Measurements from ENCODE around the gene LRGUK.
"Not testable (repeated sequence)": the region's sequence is repeated elsewhere in the genome, so short reads cannot be mapped to it uniquely, and the experiment has no call there.

LRGUK gene

DNA sequence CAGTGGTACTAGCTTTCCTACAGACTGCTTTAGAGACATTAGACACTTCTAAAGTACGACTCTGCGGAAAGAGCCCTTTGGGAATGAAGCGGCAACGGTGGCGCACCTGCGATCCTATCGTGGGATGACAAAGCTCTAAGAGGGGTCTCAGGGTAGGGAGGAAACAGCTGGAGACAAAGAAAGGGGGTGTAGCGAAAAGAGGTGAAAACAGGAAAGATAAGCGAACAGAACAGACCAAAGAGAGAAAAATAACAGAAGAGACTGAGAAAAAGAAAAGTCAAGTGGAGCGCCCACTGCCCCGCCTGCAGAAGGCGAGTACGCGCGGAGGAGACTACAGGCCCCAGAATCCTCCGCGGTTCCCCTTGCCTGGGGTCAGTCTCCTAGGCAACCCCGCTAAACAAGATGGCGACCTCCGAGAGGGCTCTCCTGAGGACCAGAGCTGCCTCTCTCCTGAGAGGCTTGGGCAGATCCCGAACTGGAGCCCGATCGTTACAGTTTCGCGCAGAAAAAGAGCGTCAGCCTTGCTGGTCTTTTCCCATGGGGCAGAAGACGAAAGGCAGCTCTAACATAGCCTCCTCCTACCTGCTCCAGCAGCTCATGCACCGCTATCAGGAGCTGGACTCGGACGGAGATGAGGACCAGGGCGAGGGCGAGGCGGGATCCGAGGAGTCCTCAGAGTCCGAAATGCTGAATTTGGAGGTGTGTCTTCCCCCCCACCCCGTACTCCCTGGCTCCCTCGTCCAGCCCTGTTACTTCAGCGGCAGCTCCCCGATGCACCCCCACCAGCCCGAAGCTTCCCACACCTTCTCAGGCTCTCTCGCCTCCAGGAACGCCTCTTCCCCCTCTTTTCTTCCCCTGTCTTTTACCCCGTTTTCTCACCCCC is at the start of gene LRGUK:
TSS of gene LRGUK (plus strand) at position 375 of the 883 bp plus-strand sequence. CDS start at position 403, 28 bp downstream.
- peak; percentile 87 for DNase-seq

DNA sequence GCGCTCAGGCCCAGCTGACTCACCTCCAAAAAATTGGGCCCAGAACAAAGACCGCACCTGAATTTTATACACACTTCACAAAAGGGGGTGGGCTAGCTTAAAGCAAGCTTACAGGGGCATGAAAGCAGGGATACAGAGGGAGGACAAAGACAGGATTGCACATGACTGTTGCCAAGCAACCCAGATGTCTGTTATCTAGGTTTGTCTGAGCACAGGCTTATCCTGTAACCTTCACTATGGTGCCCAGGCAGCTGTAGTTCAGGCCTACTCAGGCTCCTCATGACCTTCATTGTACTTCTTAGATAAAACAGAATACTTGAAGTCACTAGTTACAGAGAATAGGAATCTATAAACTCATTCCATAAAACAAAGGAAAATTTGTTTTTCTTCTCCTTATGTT is 49.6 kb upstream of the LRGUK start:
- DNase-seq, result not testable (repeated sequence)

DNA sequence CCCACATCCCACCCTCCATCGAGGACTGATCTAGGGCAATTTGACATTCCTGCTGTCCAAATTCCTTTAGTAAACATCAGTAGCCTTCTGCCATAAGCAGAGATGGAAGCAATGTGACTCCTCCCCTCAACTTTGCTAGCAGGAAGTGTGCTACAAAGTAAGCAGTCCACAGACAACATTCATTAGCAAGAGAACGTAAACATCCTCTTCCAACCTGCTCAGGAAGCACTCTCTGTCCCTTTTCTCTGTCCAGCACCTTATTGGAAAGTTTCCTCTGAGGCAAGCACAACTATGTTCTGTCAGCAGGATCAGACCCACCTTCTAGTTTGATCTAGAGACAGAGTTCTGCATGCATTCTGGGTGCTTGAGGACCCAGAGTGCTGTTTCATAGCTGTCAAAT is 48.1 kb upstream of the LRGUK start:
- no peak for DNase-seq

DNA sequence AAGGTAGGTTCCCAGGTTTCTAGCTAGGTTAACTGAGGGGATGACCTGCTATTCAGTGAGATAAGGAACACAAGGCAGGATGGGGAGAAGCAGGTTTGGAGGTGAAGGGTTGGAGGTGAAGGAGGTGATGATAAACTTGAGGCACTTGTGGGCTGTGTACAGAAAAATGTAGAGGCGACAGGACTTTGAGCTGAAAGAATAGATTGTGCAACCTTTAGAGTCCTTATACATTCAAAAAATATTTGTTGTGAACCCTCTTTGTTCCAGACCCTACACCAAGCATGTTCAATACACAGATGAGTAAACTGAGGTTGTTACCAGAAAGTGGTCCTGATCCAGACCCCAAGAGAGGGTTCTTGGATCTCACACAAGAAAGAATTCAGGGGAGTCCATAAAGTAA is 45.4 kb upstream of the LRGUK start:
- no peak for DNase-seq

DNA sequence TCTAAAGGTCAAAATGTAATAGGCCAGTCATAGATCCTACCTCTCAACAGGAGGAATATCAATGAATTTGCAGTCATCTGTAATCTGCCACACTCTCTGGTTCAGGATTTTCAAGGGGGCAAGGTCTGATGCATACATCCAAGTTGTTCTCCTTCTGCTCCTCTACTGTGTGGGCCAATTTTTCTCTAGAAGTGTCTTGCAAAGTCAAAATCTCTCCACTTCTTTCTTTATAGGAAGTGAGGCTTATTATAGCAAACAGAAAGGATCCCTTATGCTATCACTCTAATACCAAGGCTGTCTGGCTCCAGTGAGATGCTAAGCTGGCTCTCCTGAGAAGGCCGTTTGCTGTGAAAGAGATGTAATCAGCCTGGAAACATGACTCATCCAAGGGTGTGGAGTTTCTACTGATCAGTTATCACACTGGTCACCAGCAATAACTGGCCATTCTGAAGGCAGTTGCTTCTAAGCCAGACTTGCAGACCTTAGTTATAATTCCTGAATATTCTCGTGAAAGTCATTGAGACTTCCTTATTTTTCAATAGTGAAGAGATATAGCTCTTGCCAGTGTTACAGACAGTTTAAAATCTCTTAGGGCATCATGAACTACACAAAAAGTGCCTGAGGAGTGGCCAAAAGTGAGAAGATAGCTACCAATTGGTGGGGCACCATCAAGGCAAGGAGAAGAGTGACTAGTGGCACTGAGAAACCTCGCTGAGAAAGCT is 43.2 kb upstream of the LRGUK start:
- no peak for DNase-seq

GRCh38 chr7:134084488-134085144 is 42.5 kb upstream of the LRGUK start:
- DNase-seq, result no peak

GRCh38 chr7:134085311-134085710 is 41.8 kb upstream of the LRGUK start:
- DNase-seq, result no peak

GRCh38 chr7:134086998-134087735 is 40.0 kb upstream of the LRGUK start:
- no peak for DNase-seq

- DNase-seq, result no peak
These were observed 38.9 kb upstream of the LRGUK start for GRCh38 chr7:134088199-134088598.

DNA sequence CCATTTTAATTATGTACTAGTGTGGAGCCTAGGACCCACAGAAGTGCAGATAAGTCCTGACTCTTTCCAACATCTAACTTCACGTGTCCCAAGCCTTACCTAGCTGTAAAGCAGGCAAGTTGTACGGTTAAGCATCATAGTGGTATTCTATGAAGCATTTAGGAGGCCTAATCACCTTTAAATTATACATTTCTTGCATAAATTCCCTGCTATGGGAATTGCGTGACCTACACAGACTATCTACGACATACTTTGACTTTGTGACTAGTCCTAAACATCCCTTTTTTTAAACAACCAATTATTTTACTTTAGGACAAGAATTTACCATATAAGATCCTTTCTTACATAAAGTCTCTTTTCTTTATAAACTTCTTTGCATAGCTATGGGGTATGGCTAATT is 37.7 kb upstream of the LRGUK start:
- DNase-seq, result no peak

GRCh38 chr7:134098072-134098471 is 29.1 kb upstream of the LRGUK start:
- DNase-seq, result no peak

- no peak for DNase-seq
These were observed 25.4 kb upstream of the LRGUK start for GRCh38 chr7:134101716-134102115.

GRCh38 chr7:134104166-134104565 is 23.0 kb upstream of the LRGUK start:
- DNase-seq, result no peak

DNA sequence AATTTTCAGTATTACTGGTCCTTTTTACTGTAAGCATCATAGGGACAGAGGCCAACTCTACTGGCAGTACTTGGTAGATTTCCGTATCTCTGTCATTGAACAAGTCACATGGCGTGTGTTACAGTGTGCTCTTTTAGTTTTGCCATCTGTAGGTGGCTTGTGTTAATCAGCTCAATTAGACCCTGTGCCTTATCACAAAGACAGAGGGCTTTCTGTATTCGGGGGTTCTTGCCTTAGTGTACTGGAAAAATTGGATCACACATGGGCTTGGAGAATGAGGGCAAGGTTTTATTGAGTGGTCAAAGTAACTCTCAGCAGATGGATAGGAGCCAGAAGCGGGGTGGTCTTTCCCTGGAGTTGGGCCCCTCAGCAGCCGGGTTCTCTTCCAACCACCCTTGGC is 21.3 kb upstream of the LRGUK start:
- DNase-seq, result no peak

DNA sequence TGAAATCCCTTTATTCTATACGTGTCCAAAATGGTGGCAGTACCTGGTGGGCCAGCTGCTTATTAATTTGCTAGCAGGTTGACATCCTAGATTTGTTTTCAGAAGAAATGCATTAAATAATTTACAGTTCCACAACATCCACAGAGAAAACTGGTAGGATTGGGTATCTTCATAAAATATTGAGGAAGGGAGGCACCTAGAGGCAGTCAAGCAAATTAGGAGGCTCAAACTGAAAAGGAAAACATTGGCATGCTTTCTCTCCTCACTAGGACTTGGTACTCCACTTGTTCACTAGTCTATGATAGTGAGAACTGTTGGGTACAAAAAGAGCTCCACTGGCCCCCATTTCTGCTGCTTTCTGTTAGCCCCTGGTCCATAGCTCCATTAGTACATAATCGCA is 18.3 kb upstream of the LRGUK start:
- no peak for DNase-seq

DNA sequence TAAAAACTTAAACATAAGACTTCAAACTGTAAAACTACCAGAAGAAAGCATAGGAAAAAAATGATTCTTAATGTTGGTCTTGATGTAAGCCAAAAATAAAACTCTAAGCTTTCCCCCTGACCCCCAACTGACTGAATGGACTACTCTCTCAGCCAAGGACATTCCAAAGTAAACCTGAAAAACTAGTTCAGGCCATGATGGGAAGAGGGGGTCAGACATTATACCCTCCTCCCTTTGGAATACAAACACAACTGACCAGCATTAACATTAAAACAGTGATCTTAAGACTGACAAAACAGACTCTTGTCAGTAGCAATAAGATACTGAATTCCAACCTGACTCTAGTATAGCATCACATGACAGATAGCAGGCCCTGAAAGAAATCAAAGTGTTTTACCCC is 13.5 kb upstream of the LRGUK start:
- no peak for DNase-seq

- no peak for DNase-seq
These were observed 12.1 kb upstream of the LRGUK start for GRCh38 chr7:134114992-134115391.

DNA sequence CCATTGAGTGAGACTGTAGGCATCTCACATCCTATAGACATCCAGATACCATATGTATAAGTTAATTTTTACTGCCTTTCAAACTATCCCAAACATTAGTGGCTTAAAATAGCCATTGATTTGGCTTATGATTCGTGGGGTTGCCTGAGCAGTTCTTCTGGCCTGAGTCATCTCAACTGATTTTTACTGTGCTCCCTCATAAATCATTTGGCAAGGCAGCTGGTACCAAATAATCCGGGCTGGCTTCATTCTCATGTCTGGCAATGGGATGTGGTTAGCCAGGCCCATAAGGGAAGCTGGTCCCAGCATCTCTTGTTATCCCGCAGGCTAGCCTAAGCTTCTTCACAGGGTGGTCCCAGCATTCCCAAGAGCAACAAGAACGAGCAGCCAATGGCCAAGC is 6.7 kb upstream of the LRGUK start:
- DNase-seq, result no peak

- DNase-seq, result no peak
These were observed 5.5 kb upstream of the LRGUK start for GRCh38 chr7:134121632-134122139.

GRCh38 chr7:134122980-134123379 is 4.2 kb upstream of the LRGUK start:
- no peak for DNase-seq

GRCh38 chr7:134126146-134126545 is 994 bp upstream of the LRGUK start:
- no peak for DNase-seq

- DNase-seq, result no peak
These were observed 559 bp upstream of the LRGUK start for GRCh38 chr7:134126596-134126965.

- no peak for DNase-seq
These were observed 1.7 kb downstream of the LRGUK start for GRCh38 chr7:134128829-134129228.
